GM21737 (cell line): ENCODE results near the gene ARHGEF11.

Source experiments
- ATAC-seq: cut with Tn5 transposase; IDR thresholded peaks from one replicate; pipeline ENCODE4 v1.9.1; 2021; ENCODE audit warnings: mild to moderate bottlenecking, moderate library complexity; ENCODE audit not compliant: unreplicated experiment

The ARHGEF11 gene

DNA sequence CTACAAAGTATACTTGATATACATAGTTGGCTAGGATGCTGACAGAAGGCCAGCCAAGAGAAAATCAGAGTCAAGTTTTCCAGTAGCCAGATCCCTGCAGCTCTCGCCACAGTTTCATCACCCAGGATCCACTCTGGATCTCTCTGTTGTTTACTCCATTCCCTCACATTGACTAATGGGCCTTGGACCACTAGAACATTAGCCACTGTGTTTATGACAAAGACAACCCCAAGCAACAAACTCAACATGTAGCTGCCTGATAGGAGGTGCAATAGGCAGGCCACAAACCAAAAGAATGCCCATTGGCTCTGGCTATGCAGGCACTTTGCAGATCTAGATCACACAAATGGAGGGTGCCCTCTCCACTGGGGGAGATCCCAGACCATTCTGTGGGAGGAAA is 44.2 kb downstream of the ARHGEF11 start:
- ATAC-seq, result no peak

DNA sequence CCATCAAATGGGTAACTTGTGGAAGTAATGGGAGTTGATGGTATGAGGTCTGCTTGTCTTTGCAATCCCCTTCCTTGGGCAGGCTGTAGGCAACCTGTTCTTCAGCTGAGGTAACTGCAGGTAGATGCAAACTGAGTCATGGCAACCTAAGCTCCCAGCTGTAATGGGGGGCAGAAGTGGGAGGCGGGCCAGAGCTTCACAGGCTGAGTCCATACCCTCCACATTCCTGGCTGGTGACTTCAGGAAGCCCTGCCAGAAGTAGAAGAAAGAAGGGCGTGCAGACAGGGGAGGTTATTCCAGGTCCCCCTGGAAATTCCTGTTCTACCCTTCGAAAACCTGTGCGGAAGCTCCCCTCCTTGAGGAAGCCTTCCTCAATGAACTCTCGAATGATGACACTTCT is 44.9 kb downstream of the ARHGEF11 start:
- ATAC-seq, result no peak

- ATAC-seq, result no peak
Measured at GRCh38 chr1:156999596-157000320, 45.8 kb downstream of the ARHGEF11 start.

GRCh38 chr1:156998840-156999500 is 46.6 kb downstream of the ARHGEF11 start:
- ATAC-seq, result no peak

- ATAC-seq, result no peak
Measured at GRCh38 chr1:156998301-156998700, 47.2 kb downstream of the ARHGEF11 start.

DNA sequence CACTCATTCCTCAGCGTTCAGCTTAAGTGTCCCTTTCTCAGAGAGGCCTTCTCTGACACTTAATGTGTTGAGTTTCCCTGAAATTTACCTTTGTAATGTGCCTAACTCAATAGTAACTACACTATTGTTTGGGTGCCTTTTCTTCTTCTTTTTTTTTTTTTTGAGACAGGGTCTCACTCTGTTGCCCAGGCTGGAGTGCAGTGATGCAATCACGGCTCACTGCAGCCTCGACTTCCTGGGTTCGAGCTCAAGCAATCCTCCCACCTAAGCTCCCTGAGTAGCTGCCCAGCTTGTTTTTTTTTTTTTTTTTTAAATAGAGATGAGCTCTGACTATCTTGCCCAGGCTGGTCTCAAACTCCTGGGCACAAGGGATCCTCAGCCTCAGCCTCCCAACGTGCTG is 50.1 kb downstream of the ARHGEF11 start:
- no peak for ATAC-seq

DNA sequence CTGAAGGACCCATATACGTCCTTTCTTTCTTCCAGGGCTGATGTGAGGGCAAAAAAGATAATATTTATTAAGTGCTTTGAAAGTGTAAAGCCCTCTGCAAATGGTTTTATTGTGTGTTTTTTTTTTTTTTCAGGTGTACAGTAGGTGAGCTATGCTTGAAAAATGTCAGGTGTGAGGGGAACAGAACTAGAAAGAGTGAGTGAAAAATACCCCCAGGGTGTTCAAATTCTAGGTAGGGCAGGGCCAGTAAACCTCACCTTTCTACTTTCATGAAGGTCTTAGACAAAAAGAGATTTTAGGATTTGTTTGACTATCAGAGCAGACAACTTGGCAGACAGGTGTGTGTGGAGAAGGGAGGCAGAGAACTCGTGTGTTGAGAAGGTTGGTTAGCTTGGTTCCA is 51.3 kb downstream of the ARHGEF11 start:
- ATAC-seq, result no peak

DNA sequence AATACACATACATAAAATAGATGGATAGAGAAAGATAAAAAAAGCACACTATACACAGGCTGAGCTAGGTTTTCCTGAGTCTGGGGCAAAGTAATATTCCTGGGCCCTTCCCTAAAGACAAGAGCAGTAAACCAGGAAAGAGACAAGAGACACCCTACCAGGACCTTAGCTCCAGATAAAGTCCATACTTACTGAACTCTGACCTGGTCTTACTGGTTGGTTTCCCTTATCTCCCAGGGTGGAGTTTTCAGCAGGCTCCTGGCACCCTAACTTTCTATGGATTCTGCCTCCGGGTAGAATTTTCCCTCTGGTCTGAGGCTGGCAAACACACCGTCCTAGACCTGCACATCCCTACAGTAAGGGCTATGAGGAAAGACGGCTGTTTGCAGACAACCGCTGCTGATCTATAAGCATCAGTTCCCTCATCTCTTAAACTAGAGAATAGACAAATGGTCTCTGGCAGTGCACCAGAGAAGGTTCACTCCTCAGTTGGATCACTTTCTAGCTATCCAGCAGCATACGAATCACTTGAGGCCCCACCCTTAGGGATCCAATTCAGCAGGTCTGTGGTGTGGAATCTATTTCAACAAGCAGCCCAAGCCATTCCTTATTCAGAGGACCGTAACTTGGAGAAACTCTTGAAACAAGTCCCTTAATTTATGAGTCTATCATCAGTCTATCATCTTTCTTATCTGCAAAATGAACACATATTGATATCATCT is 52.0 kb downstream of the ARHGEF11 start:
- ATAC-seq, result no peak

DNA sequence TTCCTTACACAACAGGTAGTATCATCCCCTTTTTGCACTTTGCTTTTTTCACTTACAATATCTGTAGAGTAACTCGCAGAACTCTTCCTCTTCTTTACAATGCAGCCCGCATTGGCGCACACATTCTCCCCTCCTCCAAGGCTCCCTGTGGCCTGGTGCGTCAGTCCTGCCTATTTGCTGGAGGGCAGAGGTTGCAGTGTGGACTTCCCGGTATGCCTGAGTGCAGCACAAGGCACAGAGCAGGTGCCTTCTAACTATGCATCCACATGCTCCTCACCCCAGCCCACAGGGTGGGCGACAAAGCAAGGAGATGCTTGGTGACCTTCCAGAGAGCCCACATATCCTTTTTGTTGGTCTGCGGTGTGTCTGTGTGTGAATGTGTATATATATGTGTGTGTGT is 53.3 kb downstream of the ARHGEF11 start:
- ATAC-seq, result no peak

DNA sequence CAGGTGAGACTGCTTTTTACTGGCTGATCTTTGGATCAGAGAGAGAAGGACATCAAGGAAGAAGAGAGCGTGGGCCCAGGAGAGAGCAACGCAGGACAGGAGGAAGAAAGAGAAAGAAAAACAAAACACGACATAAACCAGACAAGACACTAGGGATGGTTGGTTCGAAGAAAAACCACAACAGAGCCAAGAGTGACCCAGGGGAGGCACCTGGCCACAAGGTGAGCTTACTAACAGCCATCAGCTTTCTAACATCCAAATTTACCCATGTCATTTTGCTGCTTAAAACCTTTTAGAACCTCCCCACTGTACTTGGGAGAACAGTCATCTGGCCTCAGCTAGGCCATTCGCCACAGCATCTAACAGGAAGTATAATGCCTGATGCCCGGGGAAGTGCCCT is 57.8 kb downstream of the ARHGEF11 start:
- ATAC-seq, result no peak

DNA sequence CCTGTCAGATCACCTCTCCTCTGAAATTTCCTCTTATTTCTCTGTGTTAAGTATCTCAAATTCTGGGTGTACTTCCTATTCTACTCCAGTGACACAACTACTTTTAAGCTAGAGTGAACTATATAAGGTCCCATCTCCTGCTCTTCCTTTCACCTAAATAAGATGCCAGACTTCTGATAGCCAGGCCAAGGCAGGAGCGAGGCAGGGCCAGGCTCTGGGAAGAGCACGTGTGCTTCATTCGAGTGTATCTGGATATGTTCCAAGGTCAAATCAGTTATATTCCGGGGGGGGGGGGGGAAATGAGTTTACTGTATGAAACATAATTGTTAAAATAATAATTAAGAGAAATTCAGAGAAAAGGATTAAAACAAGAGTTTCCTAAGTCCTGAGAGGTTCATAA is 65.0 kb downstream of the ARHGEF11 start:
- no peak for ATAC-seq

DNA sequence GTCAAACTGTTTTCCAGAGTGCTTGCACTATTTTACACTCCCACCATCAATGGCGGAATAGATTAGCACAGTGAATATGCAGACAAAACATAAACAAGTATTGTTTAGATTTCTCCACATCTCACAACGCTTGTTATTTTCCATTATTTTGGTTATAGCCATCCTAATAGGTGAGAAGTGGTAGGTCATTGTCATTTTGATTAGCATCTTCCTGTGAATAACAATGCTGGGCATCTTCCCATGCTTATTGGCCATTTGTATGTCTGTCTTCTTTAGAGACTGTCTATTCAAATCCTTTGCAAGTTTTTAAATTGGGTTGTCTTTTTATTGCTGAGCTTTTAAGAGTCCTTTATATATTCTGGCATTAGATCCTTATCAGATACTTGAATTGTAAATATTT is 70.5 kb downstream of the ARHGEF11 start:
- no peak for ATAC-seq

- ATAC-seq, result no peak
Measured at GRCh38 chr1:156973417-156973816, 72.1 kb downstream of the ARHGEF11 start.

- no peak for ATAC-seq
Measured at GRCh38 chr1:156970017-156970416, 75.5 kb downstream of the ARHGEF11 start.

- no peak for ATAC-seq
Measured at GRCh38 chr1:156969496-156969895, 76.0 kb downstream of the ARHGEF11 start.

- ATAC-seq, result no peak
Measured at GRCh38 chr1:156964441-156964840, 81.1 kb downstream of the ARHGEF11 start.

DNA sequence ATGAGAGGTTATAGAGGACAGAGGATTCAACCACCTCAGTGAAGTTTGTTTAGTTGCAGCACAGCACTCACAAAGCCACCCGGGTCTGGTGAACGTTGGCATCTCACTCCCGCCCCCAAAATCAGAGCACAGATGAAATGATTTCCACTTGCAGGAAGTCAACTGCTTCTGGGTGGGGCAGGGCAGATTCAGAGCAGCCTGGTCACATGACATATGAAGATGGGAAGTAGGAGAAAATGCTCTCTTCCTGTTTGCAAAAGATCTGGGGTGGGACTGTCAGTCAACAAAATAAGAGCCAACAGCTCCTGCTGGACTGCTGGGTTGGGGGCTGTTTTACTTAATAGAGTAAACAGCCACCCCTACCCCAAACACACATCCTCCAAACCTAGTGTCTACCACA is 81.9 kb downstream of the ARHGEF11 start:
- ATAC-seq, result no peak

GRCh38 chr1:156961709-156962108 is 83.8 kb downstream of the ARHGEF11 start:
- ATAC-seq, result no peak

DNA sequence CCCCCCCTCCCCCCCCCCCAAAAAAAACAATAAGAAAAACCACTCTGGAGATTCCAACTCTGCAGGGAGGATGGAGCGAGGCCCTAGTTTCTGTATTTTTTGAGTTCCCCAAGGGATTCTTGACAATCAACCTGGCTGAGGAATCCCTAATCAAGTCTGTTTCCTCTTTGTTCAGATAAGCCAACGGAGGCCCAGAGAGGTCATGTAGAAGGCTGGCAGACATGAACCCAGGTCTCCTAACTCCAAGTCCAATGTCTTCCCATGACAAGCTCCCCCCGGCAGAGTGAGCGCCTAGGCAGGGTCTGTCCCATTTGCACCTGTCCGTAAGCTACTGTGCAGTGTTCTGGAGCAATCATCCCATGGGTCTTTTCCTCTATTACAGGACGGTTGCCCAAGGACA is 85.6 kb downstream of the ARHGEF11 start:
- ATAC-seq, result no peak

- ATAC-seq, result no peak
Measured at GRCh38 chr1:156959414-156959813, 86.1 kb downstream of the ARHGEF11 start.

DNA sequence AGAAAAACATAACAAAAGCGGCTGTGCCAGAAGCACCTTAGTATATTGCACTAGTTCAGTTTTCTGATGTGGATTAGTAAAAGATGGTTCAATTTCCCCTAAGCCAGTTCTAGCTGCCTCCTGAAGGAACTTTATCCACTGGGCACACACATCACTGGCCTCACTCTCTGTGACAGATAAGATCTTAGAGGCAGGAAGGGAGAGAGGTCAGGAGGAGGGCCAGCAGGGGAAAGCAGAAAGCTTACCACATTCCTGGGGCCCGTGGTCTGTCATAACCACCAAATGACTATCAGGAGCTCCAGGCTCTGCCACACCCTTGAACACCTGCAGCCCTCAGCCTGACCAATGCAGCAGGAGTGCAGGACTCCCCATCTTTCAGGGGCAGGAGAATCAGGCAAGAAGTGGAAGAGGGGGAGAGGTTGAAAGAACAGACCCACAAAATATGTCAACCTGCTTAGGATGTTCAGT is 87.3 kb downstream of the ARHGEF11 start:
- ATAC-seq, result no peak

GRCh38 chr1:156957634-156958033 is 87.9 kb downstream of the ARHGEF11 start:
- no peak for ATAC-seq
